K562 (cell line): ENCODE results near the gene EPN2. TPM values are rescaled to one million over a fixed set of nuclear protein-coding genes. Genes with fewer than 3 reads are reported as not detected.

Experiments used
- DPF2 ChIP-seq: fragments of 450-650 bp; IDR thresholded peaks from 2 replicates; pipeline ENCODE4 v1.6.1; 2016
- E2F6 ChIP-seq, 2 experiments: IDR thresholded peaks; 2 replicates each; pipeline ENCODE4 v1.6.1; 2011; ENCODE audit warnings: borderline replicate concordance in 1 of 2, control low read depth in 1 of 2, low read depth in 1 of 2, low read length in 1 of 2, mild to moderate bottlenecking in 1 of 2, mixed read lengths in 1 of 2, moderate library complexity in 1 of 2; ENCODE audit not compliant: insufficient read depth in 1 of 2, insufficient read length in 1 of 2, poor library complexity in 1 of 2, severe bottlenecking in 1 of 2; ENCODE audit errors: extremely low read depth in 1 of 2
- EP400 ChIP-seq: fragments of 450-650 bp; IDR thresholded peaks from 2 replicates; pipeline ENCODE4 v1.6.1; 2017; ENCODE audit warnings: antibody characterized with exemption, mild to moderate bottlenecking, moderate library complexity
- ERF ChIP-seq: fragments of 450-650 bp; formaldehyde crosslinking; IDR thresholded peaks from 2 replicates; pipeline ENCODE4 v1.4.0; 2020; ENCODE audit warnings: mild to moderate bottlenecking, mixed read lengths
- GTF3C2 ChIP-seq: IDR thresholded peaks from 3 replicates; pipeline ENCODE4 v1.6.1; 2011; ENCODE audit warnings: borderline replicate concordance, mild to moderate bottlenecking, moderate library complexity; ENCODE audit not compliant: insufficient read length; ENCODE audit errors: extremely low read depth
- MBD1 ChIP-seq: fragments of 250-450 bp; sonication (Bioruptor Pico); IDR thresholded peaks from 2 replicates; pipeline ENCODE4 v1.8.0; 2022; ENCODE audit warnings: inconsistent platforms
- NFIC ChIP-seq: fragments of 450-650 bp; IDR thresholded peaks from 2 replicates; pipeline ENCODE4 v1.6.1; 2017; ENCODE audit warnings: mild to moderate bottlenecking, inconsistent platforms
- PHB2 ChIP-seq: fragments of 450-650 bp; IDR thresholded peaks from 2 replicates; pipeline ENCODE4 v1.6.1; 2017; ENCODE audit warnings: low read depth
- PPARD ChIP-seq: fragments of 250-450 bp; sonication (Bioruptor Pico); IDR thresholded peaks from 2 replicates; pipeline ENCODE4 v1.8.0; 2022; ENCODE audit warnings: inconsistent platforms, mild to moderate bottlenecking, moderate library complexity
- RFX1 ChIP-seq: fragments of 450-650 bp; IDR thresholded peaks from 2 replicates; pipeline ENCODE4 v1.6.1; 2016; ENCODE audit warnings: mild to moderate bottlenecking, moderate library complexity
- RUNX1 ChIP-seq: sonication (generic); IDR thresholded peaks from 2 replicates; pipeline ENCODE4 v1.6.1; 2016; ENCODE audit warnings: antibody characterized with exemption, low read depth
- SP1 ChIP-seq: sonication (generic); formaldehyde crosslinking; IDR thresholded peaks from 2 replicates; pipeline ENCODE4 v1.8.1; 2022; ENCODE audit warnings: mild to moderate bottlenecking, missing genetic modification reagents
- ZBTB26 ChIP-seq: fragments of 450-650 bp; formaldehyde crosslinking; IDR thresholded peaks from 2 replicates; pipeline ENCODE4 v1.4.0; 2022; ENCODE audit warnings: missing genetic modification characterization
- ZNF324 ChIP-seq: fragments of 250-450 bp; sonication (Bioruptor Pico); IDR thresholded peaks from 2 replicates; pipeline ENCODE4 v1.4.0; 2020; ENCODE audit warnings: mild to moderate bottlenecking
- ZNF785 ChIP-seq: fragments of 250-450 bp; sonication (Bioruptor Pico); IDR thresholded peaks from 2 replicates; pipeline ENCODE4 v1.4.0; 2020; ENCODE audit warnings: mild to moderate bottlenecking
- polyA plus RNA-seq, 8 experiments: library from polyadenylated mRNA; depleted of rRNA in 4 of 8; stranded (reverse) in 5 of 8; unstranded in 3 of 8; fragments of >200 nt; fragmentation: Nextera tagmentation in 2 of 8; fragmentation: Illumina TruSeq in 1 of 8; extraction: Ambion mirVana in 2 of 8; extraction: Trizol in 1 of 8; gene quantifications; 2 replicates each; pipeline versions ENCODE4 v1.2.1 to v1.2.3, GENCODE V29; 2011 to 2014; ENCODE audit warnings: inconsistent platforms in 1 of 8, missing spikeins in 1 of 8
- total RNA-seq, 7 experiments: library from RNA; depleted of rRNA in 6 of 7; stranded (reverse); fragments of >200 nt in 6 of 7; fragmentation: Illumina TruSeq in 2 of 7; extraction: Trizol in 2 of 7; gene quantifications; 2 replicates each; pipeline versions ENCODE4 v1.2.1 to v1.2.3, GENCODE V29; 2011 to 2021; ENCODE audit warnings: low replicate concordance in 1 of 7

EPN2 gene
- total and polyA plus RNA-seq, 9 of the 15 experiments (the other 6 are each of a cell fraction or from before 2014, with no cell fraction given) = 1.0 to 12.9 (median 8.9) TPM

- TF ChIP-seq MBD1 = no peak
- peak; percentile 77 for TF ChIP-seq DPF2
- TF ChIP-seq RUNX1 = no peak
- TF ChIP-seq ZBTB26 (CRISPR knock-in tag) = no peak
- peak; percentile 70 for TF ChIP-seq ZNF324 (CRISPR knock-in tag)
- no peak for TF ChIP-seq RFX1
- no peak for TF ChIP-seq EP400
- TF ChIP-seq ERF (CRISPR knock-in tag) = no peak
- no peak for TF ChIP-seq PPARD (CRISPR knock-in tag)
- no peak for TF ChIP-seq ZNF785 (CRISPR knock-in tag)
- TF ChIP-seq E2F6 (IDR thresholded peaks at IDR 0.05; ENCODE audit: borderline replicate concordance in 1 of 2, extremely low read depth in 1 of 2, insufficient read depth in 1 of 2, insufficient read length in 1 of 2, low read depth in 1 of 2, low read length in 1 of 2, poor library complexity in 1 of 2, severe bottlenecking in 1 of 2) = peak in 1 of 2 experiments; percentile 4
- TF ChIP-seq NFIC = peak; percentile 71
- no peak for TF ChIP-seq GTF3C2
- 0 out of 2 replicates have a peak, but pooled peaks have one; percentile 30 for TF ChIP-seq PHB2
- TF ChIP-seq SP1 (CRISPR knock-in tag) = no peak
Observed at GRCh38 chr17:19270704-19271611, 33.8 kb downstream of the EPN2 start (continued).
